GM23338 (cell line): Measurements from ENCODE around the gene CCDC9B. TPM values are rescaled to one million over a fixed set of nuclear protein-coding genes. Genes with fewer than 3 reads are reported as not detected.

Experiments used
- ATAC-seq: fragments of 200-7000 bp; cut with Tn5 transposase; 3 replicates; pipeline ENCODE4 v1.9.1; 2020
- DNase-seq: peaks from one replicate; pipeline ENCODE4 v3.0.0-alpha.2; 2015; ENCODE audit warnings: low spot score
- H2AFZ ChIP-seq: fragments of 200-600 bp; sonication (generic); 2 replicates; pipeline ENCODE4 v1.8.0; 2016; ENCODE audit warnings: antibody characterized with exemption, mild to moderate bottlenecking, moderate library complexity
- H3F3A ChIP-seq: fragments of 200-600 bp; sonication (generic); replicated peaks from 2 replicates; pipeline ENCODE4 v1.8.0; 2017; ENCODE audit warnings: antibody characterized with exemption, mixed run types, low read depth
- H3K27ac ChIP-seq: fragments of 200-600 bp; sonication (generic); 2 replicates; pipeline ENCODE4 v1.6.1; 2016; ENCODE audit warnings: low read depth
- H3K27me3 ChIP-seq: fragments of 200-600 bp; sonication (generic); 2 replicates; pipeline ENCODE4 v1.8.0; 2016; ENCODE audit warnings: mild to moderate bottlenecking, mixed run types, moderate library complexity; ENCODE audit not compliant: insufficient read depth
- H3K36me3 ChIP-seq: fragments of 200-600 bp; sonication (generic); 2 replicates; pipeline ENCODE4 v1.8.0; 2016; ENCODE audit warnings: mild to moderate bottlenecking; ENCODE audit not compliant: insufficient read depth
- H3K4me1 ChIP-seq: fragments of 200-600 bp; sonication (generic); 2 replicates; pipeline ENCODE4 v1.8.0; 2016; ENCODE audit warnings: mild to moderate bottlenecking, moderate library complexity; ENCODE audit not compliant: insufficient read depth
- H3K4me2 ChIP-seq: fragments of 200-600 bp; sonication (generic); 2 replicates; pipeline ENCODE4 v1.7.1; 2017; ENCODE audit warnings: mixed run types
- H3K4me3 ChIP-seq: fragments of 200-600 bp; sonication (generic); 2 replicates; pipeline ENCODE4 v1.6.1; 2016; ENCODE audit warnings: mixed run types
- H3K79me2 ChIP-seq: fragments of 200-600 bp; sonication (generic); replicated peaks from 2 replicates; pipeline ENCODE4 v1.8.0; 2017; ENCODE audit warnings: mild to moderate bottlenecking; ENCODE audit not compliant: insufficient read depth
- H3K9me2 ChIP-seq: fragments of 200-600 bp; sonication (generic); 2 replicates; pipeline ENCODE4 v1.8.0; 2017; ENCODE audit not compliant: insufficient read depth
- H4K20me1 ChIP-seq: fragments of 200-600 bp; sonication (generic); replicated peaks from 2 replicates; pipeline ENCODE4 v1.8.0; 2017; ENCODE audit warnings: mild to moderate bottlenecking; ENCODE audit not compliant: insufficient read depth
- H3K27ac Mint-ChIP-seq: 2 replicates; pipeline ENCODE4 v1.8.0; 2020; ENCODE audit warnings: inconsistent platforms, mild to moderate bottlenecking, moderate library complexity, mixed read lengths
- H3K27me3 Mint-ChIP-seq: 3 replicates; pipeline ENCODE4 v1.8.0; 2022; ENCODE audit warnings: low read depth, mild to moderate bottlenecking, moderate library complexity, mixed read lengths, inconsistent platforms; ENCODE audit not compliant: insufficient read depth, poor library complexity
- H3K36me3 Mint-ChIP-seq: 3 replicates; pipeline ENCODE4 v1.8.0; 2021; ENCODE audit warnings: low read depth, mild to moderate bottlenecking, inconsistent platforms, moderate library complexity, mixed read lengths
- H3K4me1 Mint-ChIP-seq: 3 replicates; pipeline ENCODE4 v1.8.0; 2020; ENCODE audit warnings: mild to moderate bottlenecking, inconsistent platforms, mixed read lengths
- H3K4me3 Mint-ChIP-seq: 3 replicates; pipeline ENCODE4 v1.8.0; 2021; ENCODE audit warnings: moderate library complexity, mild to moderate bottlenecking, inconsistent platforms, mixed read lengths
- H3K9me3 Mint-ChIP-seq: 3 replicates; pipeline ENCODE4 v1.8.0; 2020; ENCODE audit warnings: moderate library complexity, mild to moderate bottlenecking, inconsistent platforms, mixed read lengths
- CREB1 ChIP-seq: fragments of 250-450 bp; sonication (Bioruptor Pico); IDR thresholded peaks from 2 replicates; pipeline ENCODE4 v1.5.0; 2020; ENCODE audit warnings: low read depth, mild to moderate bottlenecking, moderate library complexity
- CTCF ChIP-seq, 2 experiments: fragments of 200-600 bp in 1 of 2; sonication (generic) in 1 of 2; conservative IDR thresholded peaks; 2 replicates each; pipeline versions ENCODE4 v1.5.1 to v1.6.1; 2016 to 2017; ENCODE audit warnings: antibody characterized with exemption in 2 of 2, low read depth in 2 of 2, mild to moderate bottlenecking in 2 of 2, moderate library complexity in 1 of 2
- EZH2 ChIP-seq: fragments of 200-600 bp; sonication (generic); IDR thresholded peaks from one replicate; pipeline ENCODE4 v1.8.0; 2017; ENCODE audit warnings: antibody characterized with exemption, mild to moderate bottlenecking, low read depth; ENCODE audit not compliant: unreplicated experiment
- EZH2phosphoT487 ChIP-seq: fragments of 200-600 bp; sonication (generic); IDR thresholded peaks from one replicate; pipeline ENCODE4 v1.8.1; 2018; ENCODE audit warnings: antibody characterized with exemption; ENCODE audit not compliant: unreplicated experiment
- JUNB ChIP-seq: IDR thresholded peaks from one replicate; pipeline ENCODE4 v1.6.1; 2016; ENCODE audit warnings: antibody characterized with exemption; ENCODE audit not compliant: unreplicated experiment
- NANOG ChIP-seq: IDR thresholded peaks from 2 replicates; pipeline ENCODE4 v1.6.1; 2016; ENCODE audit warnings: antibody characterized with exemption, borderline replicate concordance
- POLR2AphosphoS5 ChIP-seq: IDR thresholded peaks from 2 replicates; pipeline ENCODE4 v1.6.1; 2016; ENCODE audit warnings: antibody characterized with exemption, low read depth
- REST ChIP-seq: IDR thresholded peaks from one replicate; pipeline ENCODE4 v1.6.1; 2018; ENCODE audit warnings: antibody characterized with exemption; ENCODE audit not compliant: unreplicated experiment
- STAT1 ChIP-seq: IDR thresholded peaks from one replicate; pipeline ENCODE4 v1.6.1; 2016; ENCODE audit warnings: antibody characterized with exemption; ENCODE audit not compliant: unreplicated experiment
- ZNF114 ChIP-seq: fragments of 250-450 bp; sonication (Bioruptor Pico); IDR thresholded peaks from 2 replicates; pipeline ENCODE4 v1.5.0; 2020; ENCODE audit warnings: mild to moderate bottlenecking, moderate library complexity
- ZNF331 ChIP-seq: fragments of 250-450 bp; sonication (Bioruptor Pico); IDR thresholded peaks from 2 replicates; pipeline ENCODE4 v1.5.0; 2020; ENCODE audit warnings: low read depth, mild to moderate bottlenecking, moderate library complexity
- ZNF462 ChIP-seq: fragments of 250-450 bp; sonication (Bioruptor Pico); IDR thresholded peaks from 2 replicates; pipeline ENCODE4 v1.5.0; 2020; ENCODE audit warnings: mild to moderate bottlenecking, moderate library complexity
- polyA plus RNA-seq: library from polyadenylated mRNA; unstranded; fragments of >200 nt; fragmentation: Nextera tagmentation; extraction: Ambion mirVana; gene quantifications from 2 replicates; pipeline ENCODE4 v1.2.1, GENCODE V29; 2016
- total RNA-seq: library from RNA; depleted of rRNA; stranded (reverse); fragments of >200 nt; shearing (Covaris generic); gene quantifications from 2 replicates; pipeline ENCODE4 v1.2.3, GENCODE V29; 2014
- TF ChIP-seq, protein P1 (sequence below): IDR thresholded peaks from 2 replicates; pipeline ENCODE4 v1.6.1; 2016; ENCODE audit warnings: antibody characterized with exemption

CCDC9B gene
- total and polyA plus RNA-seq, 2 experiments from 2014 or later = 0.18 to 0.97 TPM

- Histone ChIP-seq H3K79me2 (no peaks in the 10 kb centered on the region), H3K4me2 (no peak overlapping the region; the same call in 1 of the 2 replicates), H3K27ac (no peak overlapping the region), H3K4me3 (no peak overlapping the region), H3K9me2 (no peaks in the 10 kb centered on the region), H3K36me3 (no peaks in the 10 kb centered on the region), H3K4me1 (peaks cover 13% of the 10 kb centered on the region; the same call in 1 of the 2 replicates), H3F3A (no peaks in the 10 kb centered on the region), H3K27me3 (peaks cover 53% of the 10 kb centered on the region), H4K20me1 (no peaks in the 10 kb centered on the region), H2AFZ (no peak overlapping the region)
- Mint-ChIP-seq H3K27me3 (peaks cover 45% of the 10 kb centered on the region), H3K27ac (no peak overlapping the region), H3K9me3 (no peaks in the 10 kb centered on the region), H3K4me1 (peaks cover 31% of the 10 kb centered on the region), H3K4me3 (no peak overlapping the region; the same call in 2 of the 3 replicates), H3K36me3 (no peaks in the 10 kb centered on the region)
- TF ChIP-seq CTCF (conservative IDR thresholded peaks at IDR 0.05; ENCODE audit: low read depth in 2 of 2) (no peak), ZNF331 (no peak), CREB1 (CRISPR knock-in tag) (no peak), STAT1 (no peak), POLR2AphosphoS5 (no peak), NANOG (no peak), ZNF462 (no peak), ZNF114 (CRISPR knock-in tag) (no peak), EZH2 (no peak), EZH2phosphoT487 (no peak), REST (no peak), JUNB (no peak)
- TF ChIP-seq, protein P1, sequence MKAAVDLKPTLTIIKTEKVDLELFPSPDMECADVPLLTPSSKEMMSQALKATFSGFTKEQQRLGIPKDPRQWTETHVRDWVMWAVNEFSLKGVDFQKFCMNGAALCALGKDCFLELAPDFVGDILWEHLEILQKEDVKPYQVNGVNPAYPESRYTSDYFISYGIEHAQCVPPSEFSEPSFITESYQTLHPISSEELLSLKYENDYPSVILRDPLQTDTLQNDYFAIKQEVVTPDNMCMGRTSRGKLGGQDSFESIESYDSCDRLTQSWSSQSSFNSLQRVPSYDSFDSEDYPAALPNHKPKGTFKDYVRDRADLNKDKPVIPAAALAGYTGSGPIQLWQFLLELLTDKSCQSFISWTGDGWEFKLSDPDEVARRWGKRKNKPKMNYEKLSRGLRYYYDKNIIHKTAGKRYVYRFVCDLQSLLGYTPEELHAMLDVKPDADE = no peak
- ATAC-seq = no peak
- DNase-seq = no peak
Measured at GRCh38 chr15:40292246-40292645, 48.5 kb downstream of the CCDC9B start.
